IMR-90 (cell line): ENCODE data around the gene NCCRP1. TPM values are rescaled to one million over a fixed set of nuclear protein-coding genes. Genes with fewer than 3 reads are reported as not detected.

Experiments used
- ATAC-seq: fragments of 200-7000 bp; cut with Tn5 transposase; 2 replicates; pipeline ENCODE4 v1.9.1; 2020; ENCODE audit warnings: low read depth, mild to moderate bottlenecking, moderate library complexity
- BruUV-seq: library from RNA; stranded (reverse); fragments of 400-500 nt; replicated peaks from 2 replicates; lab custom pipeline; 2021; lab: Mats Ljungman, UMichigan
- CTCF ChIA-PET: fragments of 300-600 bp; formaldehyde crosslinking; extraction: SDS; loops from one replicate; lab custom pipeline; 2021; ENCODE audit warnings: antibody characterized with exemption; lab: Yijun Ruan, JAX
- POLR2A ChIA-PET: fragments of 300-600 bp; sonication (Branson Sonifier 250); formaldehyde crosslinking; loops from one replicate; lab custom pipeline; 2022; ENCODE audit warnings: antibody characterized with exemption; ENCODE audit not compliant: unreplicated experiment; lab: Charles Lee
- DNase-seq: peaks from one replicate; pipeline ENCODE4 v3.0.0; 2013
- H2AFZ ChIP-seq: replicated peaks from 2 replicates; pipeline ENCODE3; 2013; ENCODE audit warnings: low read length, mild to moderate bottlenecking; ENCODE audit not compliant: poor library complexity
- H2AK5ac ChIP-seq: 2 replicates; pipeline ENCODE4 v1.6.1; 2013; ENCODE audit warnings: low read depth, low read length, inconsistent platforms
- H2AK9ac ChIP-seq: replicated peaks from 2 replicates; pipeline ENCODE3; 2013; ENCODE audit warnings: mild to moderate bottlenecking, low read depth, low read length, moderate library complexity; ENCODE audit not compliant: poor library complexity
- H2BK120ac ChIP-seq: 2 replicates; pipeline ENCODE4 v1.6.1; 2013; ENCODE audit warnings: low read depth, low read length, inconsistent platforms
- H2BK15ac ChIP-seq: 3 replicates; pipeline ENCODE4 v1.6.1; 2013; ENCODE audit warnings: low read depth, low read length, inconsistent platforms
- H2BK20ac ChIP-seq: 2 replicates; pipeline ENCODE4 v1.6.1; 2013; ENCODE audit warnings: low read depth, mild to moderate bottlenecking, inconsistent platforms, low read length, moderate library complexity
- H2BK5ac ChIP-seq: 2 replicates; pipeline ENCODE4 v1.6.1; 2013; ENCODE audit warnings: mild to moderate bottlenecking, low read depth, low read length, inconsistent platforms; ENCODE audit not compliant: poor library complexity, severe bottlenecking
- H3K14ac ChIP-seq: replicated peaks from 2 replicates; pipeline ENCODE4 v1.6.1; 2013; ENCODE audit warnings: low read depth, low read length, inconsistent platforms
- H3K18ac ChIP-seq: 2 replicates; pipeline ENCODE4 v1.6.1; 2013; ENCODE audit warnings: low read depth, low read length, control low read depth
- H3K23ac ChIP-seq: 2 replicates; pipeline ENCODE4 v1.6.1; 2013; ENCODE audit warnings: low read depth, low read length, inconsistent platforms
- H3K27ac ChIP-seq: 2 replicates; pipeline ENCODE4 v1.5.1; 2013; ENCODE audit warnings: mild to moderate bottlenecking, control low read depth, low read length; ENCODE audit not compliant: insufficient read depth
- H3K27me3 ChIP-seq: 2 replicates; pipeline ENCODE4 v1.6.1; 2013; ENCODE audit warnings: low read length; ENCODE audit not compliant: control insufficient read depth, insufficient read depth
- H3K36me3 ChIP-seq: 2 replicates; pipeline ENCODE4 v1.6.1; 2013; ENCODE audit warnings: low read length, mixed read lengths; ENCODE audit not compliant: control insufficient read depth, insufficient read depth
- H3K4ac ChIP-seq: 2 replicates; pipeline ENCODE4 v1.6.1; 2013; ENCODE audit warnings: low read depth, low read length, inconsistent platforms
- H3K4me1 ChIP-seq: 2 replicates; pipeline ENCODE4 v1.6.1; 2013; ENCODE audit warnings: low read length, mixed read lengths; ENCODE audit not compliant: control insufficient read depth, insufficient read depth
- H3K4me2 ChIP-seq: 2 replicates; pipeline ENCODE4 v1.6.1; 2013; ENCODE audit warnings: low read depth, mild to moderate bottlenecking, control low read depth, low read length, moderate library complexity
- H3K4me3 ChIP-seq: 2 replicates; pipeline ENCODE4 v1.5.1; 2013; ENCODE audit warnings: low read depth, mild to moderate bottlenecking, control low read depth, low read length, moderate library complexity; ENCODE audit not compliant: insufficient read depth
- H3K56ac ChIP-seq: 2 replicates; pipeline ENCODE4 v1.6.1; 2013; ENCODE audit warnings: low read length, inconsistent platforms; ENCODE audit not compliant: insufficient read depth; ENCODE audit errors: extremely low read depth
- H3K79me1 ChIP-seq, 2 experiments: 2 replicates each; pipeline ENCODE4 v1.6.1; 2013; ENCODE audit warnings: low read length in 2 of 2, inconsistent platforms in 1 of 2, low read depth in 1 of 2
- H3K9ac ChIP-seq: 2 replicates; pipeline ENCODE4 v1.6.1; 2013; ENCODE audit warnings: low read depth, low read length, control low read depth
- H3K9me1 ChIP-seq: 2 replicates; pipeline ENCODE4 v1.6.1; 2013; ENCODE audit warnings: low read length, inconsistent platforms; ENCODE audit not compliant: insufficient read depth
- H3K9me3 ChIP-seq: 2 replicates; pipeline ENCODE4 v1.6.1; 2013; ENCODE audit warnings: low read length; ENCODE audit not compliant: control insufficient read depth, insufficient read depth
- H4K20me1 ChIP-seq: 2 replicates; pipeline ENCODE4 v1.6.1; 2013; ENCODE audit warnings: low read length, inconsistent platforms; ENCODE audit not compliant: insufficient read depth
- H4K5ac ChIP-seq: 2 replicates; pipeline ENCODE4 v1.6.1; 2013; ENCODE audit warnings: mild to moderate bottlenecking, low read depth, low read length, control low read depth
- H4K8ac ChIP-seq, 2 experiments: 2 replicates each; pipeline ENCODE4 v1.6.1; 2013; ENCODE audit warnings: low read depth in 2 of 2, low read length in 2 of 2, control low read depth in 1 of 2, inconsistent platforms in 1 of 2
- H4K91ac ChIP-seq: 2 replicates; pipeline ENCODE4 v1.6.1; 2013; ENCODE audit warnings: low read depth, low read length, inconsistent platforms; ENCODE audit not compliant: insufficient read depth
- CHD1 ChIP-seq: IDR thresholded peaks from 2 replicates; pipeline ENCODE4 v1.6.1; 2012; ENCODE audit warnings: low read depth, low read length, improper control_type of control experiment
- CTCF ChIP-seq: conservative IDR thresholded peaks from 2 replicates; pipeline ENCODE4 v1.5.1; 2012; ENCODE audit warnings: mild to moderate bottlenecking, low read depth, low read length, improper control_type of control experiment
- ELK1 ChIP-seq: fragments of 150-350 bp; IDR thresholded peaks from 2 replicates; pipeline ENCODE4 v1.6.1; 2016; ENCODE audit warnings: low read depth, mild to moderate bottlenecking, low read length, moderate library complexity, borderline replicate concordance
- FOS ChIP-seq: fragments of 150-350 bp; IDR thresholded peaks from 2 replicates; pipeline ENCODE4 v1.6.1; 2016; ENCODE audit warnings: low read depth, low read length
- MAFK ChIP-seq: IDR thresholded peaks from 2 replicates; pipeline ENCODE4 v1.6.1; 2012; ENCODE audit warnings: low read depth, low read length, improper control_type of control experiment
- MAZ ChIP-seq: IDR thresholded peaks from 2 replicates; pipeline ENCODE4 v1.6.1; 2012; ENCODE audit warnings: low read depth, mild to moderate bottlenecking, low read length, improper control_type of control experiment, moderate library complexity, borderline replicate concordance
- MXI1 ChIP-seq: IDR thresholded peaks from 2 replicates; pipeline ENCODE4 v1.6.1; 2012; ENCODE audit warnings: low read depth, mild to moderate bottlenecking, low read length, moderate library complexity, borderline replicate concordance
- NFE2L2 ChIP-seq: fragments of 150-350 bp; IDR thresholded peaks from 2 replicates; pipeline ENCODE4 v1.6.1; 2016; ENCODE audit warnings: low read depth, mild to moderate bottlenecking, low read length
- POLR2A ChIP-seq: IDR thresholded peaks from 2 replicates; pipeline ENCODE4 v1.6.1; 2012; ENCODE audit warnings: mild to moderate bottlenecking, low read depth, low read length
- RAD21 ChIP-seq: IDR thresholded peaks from 2 replicates; pipeline ENCODE4 v1.6.1; 2012; ENCODE audit warnings: low read length, improper control_type of control experiment
- RCOR1 ChIP-seq: IDR thresholded peaks from 2 replicates; pipeline ENCODE4 v1.6.1; 2012; ENCODE audit warnings: mild to moderate bottlenecking, low read length, improper control_type of control experiment; ENCODE audit not compliant: insufficient replicate concordance
- SMC3 ChIP-seq: fragments of 150-350 bp; IDR thresholded peaks from 2 replicates; pipeline ENCODE4 v1.6.1; 2016; ENCODE audit warnings: low read depth, mild to moderate bottlenecking, antibody characterized with exemption, low read length, moderate library complexity
- USF2 ChIP-seq: fragments of 150-350 bp; IDR thresholded peaks from 2 replicates; pipeline ENCODE4 v1.6.1; 2017; ENCODE audit warnings: mild to moderate bottlenecking, antibody characterized with exemption, low read length, low read depth
- WGBS, 2 experiments: methylation state at CpG; one replicate each; pipeline versions ENCODE4 v1.1.5 to v1.1.7; 2013; ENCODE audit warnings: missing lambda C conversion rate in 2 of 2; ENCODE audit not compliant: insufficient read length in 1 of 2; ENCODE audit errors: extremely low coverage in 2 of 2; 5-methylcytosine and 5-hydroxymethylcytosine counted together
- dilution Hi-C: fragments of 300-500 bp; cut with HindIII; formaldehyde crosslinking; loops from one replicate; pipeline ENCODE4 v1.14.3; 2018; ENCODE audit warnings: low sequenced_read_pairs; ENCODE audit not compliant: unreplicated experiment
- in situ Hi-C: fragments of 300-500 bp; cut with MboI; formaldehyde crosslinking; loops from 3 replicates; pipeline ENCODE4 v1.14.3; 2019; ENCODE audit warnings: low sequenced_read_pairs, inconsistent platforms, mixed read lengths
- intact Hi-C: fragments of 100-400 bp; cut with micrococcal nuclease; formaldehyde crosslinking; loops from 2 replicates; pipeline ENCODE4 v1.10.0; 2022
- polyA plus RNA-seq, 3 experiments: library from polyadenylated mRNA; depleted of rRNA; stranded (reverse); fragments of >200 nt; gene quantifications; 2 replicates each; pipeline ENCODE4 v1.2.3, GENCODE V29; 2012; ENCODE audit warnings: low replicate concordance in 1 of 3
- total RNA-seq: library from RNA; depleted of rRNA; stranded (reverse); fragments of >200 nt; gene quantifications from 2 replicates; pipeline ENCODE4 v1.2.3, GENCODE V29; 2012

The NCCRP1 gene
- total and polyA plus RNA-seq, 2 of the 4 experiments (the other 2 are of a cell fraction), result not detected

- BruUV-seq, result no TSS peak
- POLR2A ChIA-PET, result interaction anchor here (0.6 kb wide), 1 partner anchor 8 kb away, joined by 3 read pairs; no protein-coding TSS in a partner anchor
- H3K36me3 ChIP-seq, result peaks cover 22% of the 10 kb centered on the region
Observed at GRCh38 chr19:39167461-39168257, 29.1 kb upstream of the NCCRP1 start.

More at GRCh38 chr19:39167461-39168257, 29.1 kb upstream of the NCCRP1 start:
- peaks cover 11 to 45% of the 10 kb centered on the region in 2 experiments for H3K79me1 ChIP-seq
- no peak overlapping the region for H2AK5ac ChIP-seq
- no peaks in the 10 kb centered on the region for H3K4me1 ChIP-seq
- H3K9me1 ChIP-seq, result peaks cover 6% of the 10 kb centered on the region; the same call in 1 of the 2 replicates
- H2BK120ac ChIP-seq, result no peak overlapping the region
- CTCF ChIA-PET, result no interaction called here
- H4K8ac ChIP-seq, result no peak overlapping the region
- no peak for DNase-seq
- H3K4me3 ChIP-seq, result no peak overlapping the region
- no peak overlapping the region for H3K9ac ChIP-seq
- intact Hi-C loops, result no loop called here
- H3K4me2 ChIP-seq, result no peak overlapping the region
- no peak for TF ChIP-seq ELK1
- no peak for TF ChIP-seq RAD21
- TF ChIP-seq USF2, result no peak
- TF ChIP-seq MXI1, result no peak
- TF ChIP-seq FOS, result no peak
- no peak for TF ChIP-seq CTCF
- no peak for TF ChIP-seq CHD1
- TF ChIP-seq SMC3, result no peak
- TF ChIP-seq MAZ, result no peak
- TF ChIP-seq POLR2A, result no peak
- TF ChIP-seq NFE2L2, result no peak
- TF ChIP-seq RCOR1, result no peak
- no peak for TF ChIP-seq MAFK
- WGBS, 2 experiments, result 90% methylated on average over 5 of the region's 25 CpGs; no CpG with 5 or more reads in 1 of the 2 experiments
- H3K27me3 ChIP-seq, result no peaks in the 10 kb centered on the region
- peaks cover 29% of the 10 kb centered on the region for H4K20me1 ChIP-seq
- no peak overlapping the region for H3K56ac ChIP-seq
- H3K23ac ChIP-seq, result no peak overlapping the region
- H3K9me3 ChIP-seq, result no peaks in the 10 kb centered on the region
- no peak overlapping the region for H3K14ac ChIP-seq
- no peak overlapping the region for H2BK5ac ChIP-seq
- peak overlapping the region; percentile 14 for H2AFZ ChIP-seq
- no peak overlapping the region for H2BK20ac ChIP-seq
- no peak overlapping the region for H4K91ac ChIP-seq
- H4K5ac ChIP-seq, result no peak overlapping the region
- no peak overlapping the region for H2BK15ac ChIP-seq
- H3K4ac ChIP-seq, result no peak overlapping the region
- H2AK9ac ChIP-seq, result no peak overlapping the region
- no peak for ATAC-seq
- no peak overlapping the region for H3K27ac ChIP-seq
- no peak overlapping the region for H3K18ac ChIP-seq
- dilution Hi-C loops, result no loop called here
- in situ Hi-C loops, result no loop called here
